Stimulated activated CD8-positive, alpha-beta memory T cell treated with anti-CD3 and anti-CD28 coated beads, Interleukin-4, amount 100 ng/mL, for 1 hour (primary cell): Measurements from ENCODE around the gene ZFPM1.
"Not testable (repeated sequence)": the region's sequence is repeated elsewhere in the genome, so short reads cannot be mapped to it uniquely, and the experiment has no call there.

Source experiments
- DNase-seq, 2 donors: peaks; one replicate each; pipeline ENCODE4 v3.0.0-alpha.2; 2020; ENCODE audit warnings: low read depth in 2 of 2, low spot score in 1 of 2

The ZFPM1 gene

GRCh38 chr16:88464447-88465318 lies 11.6 kb downstream of the ZFPM1 start:
- no peak for DNase-seq

DNA sequence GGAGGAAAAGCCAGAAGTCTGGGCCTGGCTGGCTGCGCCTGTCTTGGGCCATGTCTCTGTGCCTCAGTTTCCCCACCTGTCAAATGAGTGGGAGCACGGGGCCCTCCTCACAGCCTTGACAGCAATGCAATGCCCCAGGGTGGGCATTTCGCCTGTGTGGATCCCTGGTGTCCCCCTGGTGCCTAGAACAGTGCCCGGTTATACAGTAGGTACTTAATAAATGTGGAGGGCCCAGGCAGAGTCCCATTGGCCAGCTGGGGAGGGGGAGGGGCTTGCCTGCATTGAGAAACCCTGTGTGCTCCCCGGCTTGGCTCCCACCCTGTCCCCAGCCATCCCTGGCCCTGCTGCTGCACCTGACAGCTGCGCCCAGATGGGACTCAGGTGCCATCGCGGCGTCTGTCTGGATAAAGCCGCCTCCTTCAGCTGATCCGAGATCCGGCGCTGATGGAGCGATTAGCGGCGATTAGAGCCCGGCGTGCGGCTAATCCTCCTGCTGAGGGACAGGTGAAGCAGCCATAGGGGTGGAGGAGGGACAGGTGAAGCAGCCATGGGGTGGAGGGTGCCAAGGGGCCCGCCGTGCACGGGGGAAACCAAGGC lies 12.4 kb downstream of the ZFPM1 start:
- no peak for DNase-seq

GRCh38 chr16:88466175-88466862 lies 13.2 kb downstream of the ZFPM1 start:
- no peak for DNase-seq

GRCh38 chr16:88466949-88467348 lies 13.9 kb downstream of the ZFPM1 start:
- DNase-seq, result no peak

- DNase-seq, result no peak
Measured at GRCh38 chr16:88467541-88467944, 14.5 kb downstream of the ZFPM1 start.

DNA sequence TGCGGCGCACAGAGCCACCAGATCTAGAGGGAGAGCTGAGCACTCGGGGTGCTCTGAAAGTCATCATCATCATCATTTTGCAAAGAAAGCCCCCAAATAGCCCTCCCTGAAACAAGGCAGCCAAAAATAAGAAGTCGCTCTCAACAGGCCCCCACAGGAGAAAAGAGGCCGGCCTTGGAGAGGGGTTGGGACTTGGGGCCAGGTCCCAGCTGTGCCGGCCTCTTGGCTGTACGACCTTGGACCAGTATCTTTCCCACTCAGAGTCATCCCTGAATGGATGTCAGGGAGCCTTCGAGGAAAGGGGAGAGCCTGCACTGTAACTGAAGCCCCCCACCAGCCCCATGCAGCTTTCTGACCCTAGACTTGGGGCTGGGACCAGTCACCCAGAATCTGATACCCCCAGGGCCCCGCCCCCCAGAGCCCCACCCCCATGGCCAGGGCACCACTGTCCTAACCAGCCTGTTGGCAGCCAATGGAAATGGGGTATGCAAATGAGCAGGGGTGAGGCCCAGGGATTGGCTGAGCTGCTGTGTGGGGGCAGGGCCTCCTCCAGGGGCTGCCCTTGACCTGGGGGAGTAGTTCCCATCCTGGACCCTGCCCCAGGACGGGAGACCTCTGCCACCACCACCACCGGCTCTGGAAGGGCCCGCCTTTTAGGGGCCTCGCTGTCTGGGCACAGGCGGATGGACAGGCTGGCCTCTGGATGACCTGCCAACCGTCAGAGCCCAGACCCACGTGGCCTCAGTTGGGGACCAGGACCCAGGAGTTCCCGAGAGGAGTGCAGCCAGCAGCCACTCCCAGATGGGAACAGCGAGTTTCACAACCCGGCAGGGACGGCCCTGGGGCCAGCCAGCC lies 15.4 kb downstream of the ZFPM1 start:
- no peak for DNase-seq

DNA sequence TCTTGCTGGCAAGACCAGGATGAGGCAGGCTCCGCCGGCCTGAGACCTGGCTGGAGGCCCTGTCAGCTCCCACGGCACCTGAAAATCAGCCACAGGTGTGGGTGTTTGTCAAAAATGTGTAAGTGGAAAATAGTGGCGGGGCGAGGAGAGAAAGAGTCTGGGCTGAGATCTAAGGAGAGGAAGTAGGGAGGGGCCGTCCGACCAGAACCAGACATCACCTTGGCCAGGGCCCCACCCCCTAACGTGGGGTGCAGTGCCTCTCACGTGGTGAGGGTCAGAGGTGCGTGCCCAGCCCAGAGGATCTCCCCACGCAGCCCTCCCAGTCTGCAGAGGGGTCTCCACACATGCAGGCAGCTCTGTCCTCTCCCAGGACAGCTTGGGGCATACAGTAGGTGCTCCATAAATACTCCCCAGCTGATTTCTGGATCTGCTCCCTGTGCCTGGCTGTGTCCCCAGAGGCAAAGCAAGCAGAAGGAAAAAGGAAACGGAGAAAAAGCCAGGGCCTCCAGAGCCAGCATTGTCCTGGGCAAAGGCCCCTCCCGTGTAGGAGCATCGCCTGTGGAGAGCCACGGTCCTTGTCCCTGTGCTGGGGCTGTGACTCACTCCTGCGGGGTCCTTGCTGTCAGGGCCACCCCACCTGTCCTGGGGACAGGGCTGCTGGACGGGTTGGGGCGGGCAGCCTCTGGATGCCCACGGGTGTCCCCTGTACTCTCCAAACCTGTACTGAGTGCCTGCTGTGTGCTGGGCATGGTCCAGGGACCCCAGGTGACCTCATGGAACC lies 16.7 kb downstream of the ZFPM1 start:
- DNase-seq, result no peak

GRCh38 chr16:88470396-88470680 lies 17.3 kb downstream of the ZFPM1 start:
- not testable (repeated sequence) for DNase-seq

DNA sequence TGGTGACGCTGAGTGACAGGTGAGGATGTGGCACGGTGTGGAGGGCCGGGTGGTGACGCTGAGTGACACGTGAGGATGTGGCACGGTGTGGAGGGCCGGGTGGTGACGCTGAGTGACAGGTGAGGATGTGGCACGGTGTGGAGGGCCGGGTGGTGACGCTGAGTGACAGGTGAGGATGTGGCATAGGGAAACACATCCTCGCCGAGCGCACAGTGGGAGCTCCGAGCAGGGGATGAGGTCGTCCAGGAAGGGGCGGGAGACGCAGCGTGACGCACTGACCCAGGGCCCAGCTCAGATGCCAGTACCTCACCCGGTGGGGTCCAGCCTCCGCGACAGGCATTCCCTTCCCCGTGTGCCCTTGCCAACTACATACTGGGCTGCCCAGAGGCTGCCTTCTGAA lies 17.6 kb downstream of the ZFPM1 start:
- DNase-seq, result not testable (repeated sequence)

DNA sequence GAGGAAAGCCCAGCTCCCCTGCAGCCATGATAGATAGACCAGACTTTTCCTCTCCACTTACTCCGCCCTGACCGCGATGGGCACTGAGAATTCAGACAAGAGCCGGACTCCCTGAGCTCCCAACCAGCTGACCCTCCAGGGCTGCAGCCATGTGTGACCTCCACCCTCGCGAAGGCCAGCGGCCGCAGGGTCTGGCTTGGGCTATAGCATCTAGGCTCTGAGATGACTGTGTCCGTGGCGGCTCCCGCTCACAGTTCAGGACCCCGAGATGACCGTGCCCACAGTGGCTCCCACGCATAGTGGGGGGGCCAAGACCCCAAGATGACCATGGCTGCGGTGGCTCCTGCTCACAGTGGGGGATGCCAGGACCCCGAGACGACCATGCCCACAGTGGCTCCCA lies 18.0 kb downstream of the ZFPM1 start:
- DNase-seq, result no peak

DNA sequence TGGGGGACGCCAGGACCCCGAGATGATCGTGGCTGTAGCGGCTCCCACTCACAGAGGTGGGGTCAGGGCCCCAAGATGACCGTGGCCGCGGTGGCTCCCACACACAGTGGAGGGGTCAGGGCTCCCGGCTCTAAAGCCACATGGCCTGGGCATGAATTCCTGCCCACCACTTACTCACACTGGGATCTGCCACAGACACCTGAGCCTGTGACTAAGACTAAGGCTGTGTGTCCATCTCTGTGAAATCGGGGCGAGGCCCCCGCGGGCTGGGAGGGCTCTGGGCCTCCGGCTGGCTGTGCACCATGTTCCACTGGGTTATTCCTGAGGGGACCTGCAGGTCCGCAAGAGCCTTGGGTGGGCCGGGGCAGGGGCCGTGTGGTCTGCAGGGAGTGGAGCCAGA lies 18.5 kb downstream of the ZFPM1 start:
- no peak for DNase-seq

DNA sequence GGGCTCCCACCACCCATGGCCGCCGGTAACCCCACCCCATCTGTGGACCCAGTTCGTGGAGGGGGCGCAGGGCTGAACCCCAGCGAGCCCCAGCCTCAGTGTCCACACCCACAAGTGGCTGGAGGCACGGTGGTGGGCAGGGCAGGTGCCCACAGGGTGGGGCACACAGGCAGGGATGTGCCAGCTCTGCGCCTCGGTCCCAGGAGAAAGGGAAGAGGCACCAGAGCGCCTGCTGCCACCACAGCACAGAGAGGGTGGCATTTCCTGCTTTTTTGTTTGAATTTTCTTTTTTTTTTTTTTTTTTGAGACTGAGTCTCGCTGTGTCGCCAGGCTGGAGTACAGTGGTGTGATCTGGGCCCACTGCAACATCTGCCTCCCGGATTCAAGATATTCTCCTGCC lies 19.0 kb downstream of the ZFPM1 start:
- no peak for DNase-seq

DNA sequence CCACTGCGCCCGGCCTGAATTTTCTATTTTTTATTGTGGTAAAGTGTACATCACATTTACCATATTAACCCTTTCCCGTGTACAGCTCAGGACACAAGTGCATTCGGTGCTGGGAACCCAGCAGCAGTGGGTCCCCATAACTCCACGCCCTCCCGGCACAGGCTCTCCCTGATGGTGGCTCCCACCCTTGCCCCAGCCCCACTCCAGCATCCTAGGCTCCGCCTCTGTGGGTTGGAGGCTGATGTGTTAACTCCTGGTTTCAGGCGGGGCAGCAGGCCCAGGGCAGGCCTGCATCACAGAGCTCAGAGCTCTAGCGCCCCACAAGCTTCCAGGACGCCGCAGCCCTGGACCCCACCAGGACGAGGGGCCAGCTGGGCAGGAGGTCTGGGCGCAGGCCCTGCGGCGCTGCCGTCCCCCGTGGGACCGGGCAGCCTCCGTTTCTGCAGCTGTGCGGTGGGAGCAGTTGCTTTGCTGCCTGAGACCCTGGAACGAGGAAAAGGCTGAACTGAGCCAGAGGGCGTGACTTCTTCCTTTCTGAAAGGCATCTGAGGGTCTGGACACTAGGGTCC lies 19.6 kb downstream of the ZFPM1 start:
- no peak for DNase-seq

- no peak for DNase-seq
Measured at GRCh38 chr16:88473666-88474534, 20.8 kb downstream of the ZFPM1 start.

DNA sequence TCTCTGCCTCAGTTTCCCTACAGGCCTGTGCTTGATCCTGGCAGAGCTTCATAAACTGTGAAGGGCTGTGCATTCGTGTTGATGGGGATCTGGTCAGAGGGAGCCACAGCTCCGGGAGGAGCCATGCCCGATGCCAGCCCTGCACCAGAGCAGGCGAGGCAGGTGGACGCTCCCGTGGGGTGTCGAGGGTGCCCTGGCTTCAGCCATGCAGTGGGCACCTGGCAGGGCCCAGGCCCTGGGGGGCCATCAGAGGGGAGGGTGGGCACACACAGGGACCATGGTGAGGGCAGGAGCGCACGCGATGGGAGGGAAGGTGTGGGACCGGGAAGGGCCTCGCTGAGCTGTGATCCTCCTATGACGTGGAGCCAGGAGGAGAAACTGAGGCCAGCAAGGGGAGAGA lies 22.0 kb downstream of the ZFPM1 start:
- no peak for DNase-seq

DNA sequence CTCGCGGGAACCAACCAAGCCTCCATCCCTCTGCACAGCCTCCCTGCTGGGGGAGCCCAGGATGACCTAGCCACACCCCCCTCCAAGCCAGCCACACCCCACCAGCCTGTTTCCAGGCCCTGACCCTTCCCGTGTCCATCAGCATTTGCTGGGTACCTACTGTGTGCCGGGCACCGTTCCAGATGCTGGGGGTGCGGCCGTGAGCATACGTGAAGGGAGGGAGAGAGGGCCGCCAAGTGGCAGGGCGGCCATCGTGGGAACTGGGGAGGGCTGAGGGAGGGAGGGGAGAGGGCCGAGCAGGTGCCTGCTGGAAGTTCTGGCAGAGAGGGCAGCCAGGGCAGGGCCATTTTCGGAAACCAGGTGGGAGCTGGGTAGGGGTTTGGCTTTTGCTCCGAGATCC lies 23.1 kb downstream of the ZFPM1 start:
- no peak for DNase-seq

DNA sequence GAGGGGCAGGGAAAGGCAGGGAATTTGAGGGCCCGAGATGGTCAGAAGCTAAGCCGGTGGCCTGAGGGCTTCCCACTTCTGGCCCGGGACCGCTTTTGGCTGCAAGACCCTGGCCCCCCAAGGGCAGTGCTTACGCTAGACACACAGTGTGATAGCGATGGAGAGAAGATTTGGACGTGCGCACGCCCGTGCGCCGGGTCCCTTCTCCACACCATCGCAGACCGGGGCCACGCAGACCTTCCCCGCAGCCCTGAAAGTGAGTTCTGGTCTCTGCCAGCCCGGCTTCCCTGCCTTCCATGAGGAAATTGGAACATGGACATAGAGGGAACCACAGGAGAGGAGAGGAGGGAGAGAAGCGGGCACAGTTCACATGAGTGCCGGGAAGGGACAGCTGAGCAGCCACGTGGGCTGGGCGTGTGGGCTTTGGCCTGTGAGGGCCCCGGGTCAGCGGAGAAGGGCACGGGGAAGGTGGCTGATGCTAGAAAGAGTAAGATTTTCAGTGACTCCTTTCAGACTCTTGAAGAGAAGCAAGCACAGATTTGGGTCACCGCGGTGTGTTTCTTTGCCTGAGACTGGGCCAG lies 23.8 kb downstream of the ZFPM1 start:
- DNase-seq, result no peak

DNA sequence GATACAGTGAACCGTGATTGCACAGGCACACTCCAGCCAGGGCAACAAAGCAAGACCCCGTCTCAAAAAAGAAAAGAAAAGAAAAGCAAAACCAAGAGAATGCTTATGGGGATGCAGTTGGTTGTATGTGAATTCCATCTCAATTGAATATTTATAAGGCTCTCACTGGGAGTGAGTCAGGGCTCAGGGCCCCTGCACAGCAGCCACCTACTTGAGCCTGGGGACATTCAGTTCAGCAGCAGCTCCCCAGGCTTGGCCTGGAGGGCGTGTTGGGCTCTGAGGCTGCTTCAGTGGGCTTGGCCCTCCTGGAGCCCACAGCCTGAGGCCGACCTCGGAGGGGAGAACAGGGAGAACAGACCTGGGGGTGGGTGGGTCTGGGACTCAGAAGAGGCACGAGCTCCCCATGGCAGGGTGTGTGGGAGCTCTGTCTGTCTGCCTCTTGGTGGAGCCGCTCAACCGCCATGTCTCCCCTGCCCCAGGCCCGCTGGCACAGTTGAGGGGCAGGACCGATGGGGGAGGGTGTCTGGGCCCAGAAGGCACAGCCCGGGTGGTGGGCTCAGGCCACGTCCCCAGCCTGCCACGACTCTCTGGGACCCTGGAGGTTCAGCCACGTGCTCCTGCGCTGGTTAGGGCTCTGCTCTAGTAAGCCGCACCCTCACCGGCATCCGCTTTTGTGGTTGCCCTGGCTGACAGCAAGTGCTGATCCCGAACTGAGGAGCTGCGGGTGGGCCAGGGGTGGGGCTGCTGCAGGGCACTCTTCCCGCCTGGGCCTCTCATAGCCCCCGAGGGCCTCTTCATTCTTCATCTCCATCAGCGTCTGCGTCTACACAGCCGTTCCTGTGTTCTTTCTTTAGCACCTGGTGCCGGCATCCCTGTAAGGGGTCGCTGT lies 24.8 kb downstream of the ZFPM1 start:
- no peak for DNase-seq
